ENCODE results near the gene TWF2. TPM values are rescaled to one million over a fixed set of nuclear protein-coding genes. Genes with fewer than 3 reads are reported as not detected.
A peak's percentile ranks its signal among the peaks of the same experiment; 100 is the strongest.

The TWF2 gene
- total and polyA plus RNA-seq, 2 of the 13 experiments (the other 11 are each of a cell fraction or from before 2014, with no cell fraction given), result 45.5 to 108 TPM

DNA sequence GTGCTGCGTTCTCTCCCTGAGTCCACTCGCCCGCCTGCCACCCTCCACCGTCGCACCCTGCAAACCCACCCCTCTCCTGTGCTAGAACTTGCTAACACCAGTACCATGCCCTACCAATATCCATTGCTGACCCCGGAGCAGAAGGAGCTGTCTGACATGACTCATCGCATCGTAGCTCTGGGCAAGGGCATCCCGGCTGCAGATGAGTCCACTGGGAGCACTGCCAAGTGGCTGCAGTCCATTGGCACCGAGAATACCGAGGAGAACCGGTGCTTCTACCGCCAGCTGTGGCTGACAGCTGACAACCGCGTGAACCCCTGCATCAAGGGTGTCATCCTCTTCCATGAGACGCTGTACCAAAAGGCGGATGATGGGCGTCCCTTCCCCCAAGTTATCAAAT, 45.9 kb downstream of the TWF2 start:
- CTCF ChIA-PET (ENCODE audit: low intra/inter-chr PET ratio, low total read pairs), result no interaction called here
- no peak overlapping the region for H3K4me3 ChIP-seq (replicated peaks in 1 of 3; ENCODE audit: insufficient read depth in 1 of 3, low read depth in 2 of 3, low read length in 3 of 3)
- H4K20me1 ChIP-seq (ENCODE audit: insufficient read depth, low read length), result no peaks in the 10 kb centered on the region
- no peaks in the 10 kb centered on the region for H3K9me3 ChIP-seq (ENCODE audit: low read length)
- TF ChIP-seq ZNF263 (CRISPR knock-in tag; IDR thresholded peaks at IDR 0.05) (peak; percentile 76), HNRNPL (IDR thresholded peaks at IDR 0.05; ENCODE audit: low read depth, low read length) (peak; percentile 75; the same call in 1 of the 2 replicates), HIC2 (CRISPR knock-in tag; IDR thresholded peaks at IDR 0.05; ENCODE audit: low read depth) (peak; percentile 39; the same call in 1 of the 2 replicates), IRX3 (CRISPR knock-in tag; IDR thresholded peaks at IDR 0.05; ENCODE audit: borderline replicate concordance, low read depth) (no peak), JUN (CRISPR knock-in tag; IDR thresholded peaks at IDR 0.05) (no peak), FOSL2 (CRISPR knock-in tag; IDR thresholded peaks at IDR 0.05) (peak; percentile 55)
- no peak overlapping the region for H3K27ac ChIP-seq (ENCODE audit: extremely low read length, insufficient read depth, low read length)
- intact Hi-C loops (cut with micrococcal nuclease; ENCODE audit: unreplicated experiment), result no loop called here
- whole genome bisulfite sequencing (ENCODE audit: low lambda C conversion rate), result 83% methylated on average over 9 of the region's 18 CpGs
- in situ Hi-C loops (cut with HindIII; ENCODE audit: extremely low pct_ligation_motif_present, low pct_unique_long_range_greater_than_20kb), result no loop called here
- peaks cover 48% of the 10 kb centered on the region for H3K4me1 ChIP-seq (ENCODE audit: insufficient read depth, low read length)
- no peak for FAIRE-seq
- H3K9ac ChIP-seq (ENCODE audit: insufficient read depth, low read depth, low read length), result no peak overlapping the region
- no peaks in the 10 kb centered on the region for H3K36me3 ChIP-seq (replicated peaks in 1 of 2; ENCODE audit: control insufficient read depth in 1 of 2, insufficient read depth in 2 of 2, low read length in 2 of 2)
- no TSS peak for BruUV-seq (replicated peaks)
- no peak overlapping the region for H3K4me2 ChIP-seq (ENCODE audit: low read depth, low read length)
- POLR2A ChIA-PET, result no interaction called here
- DNase-seq (ENCODE audit: low spot score), result no peak
- H3K79me2 ChIP-seq (ENCODE audit: insufficient read depth, low read length), result no peaks in the 10 kb centered on the region
- ATAC-seq, result no peak
- H3K27me3 ChIP-seq (ENCODE audit: control insufficient read depth in 1 of 2, insufficient read depth in 2 of 2, low read length in 2 of 2), result peaks cover 0 to 8% of the 10 kb centered on the region in 2 experiments; a peak in 1 of 5 replicates
- H2AFZ ChIP-seq (ENCODE audit: low read length), result no peak overlapping the region

GRCh38 chr3:52191663-52192062, 47.3 kb downstream of the TWF2 start:
- Histone ChIP-seq H3K9ac (ENCODE audit: insufficient read depth, low read depth, low read length) (no peak overlapping the region), H3K36me3 (replicated peaks in 1 of 2; ENCODE audit: control insufficient read depth in 1 of 2, insufficient read depth in 2 of 2, low read length in 2 of 2) (no peaks in the 10 kb centered on the region), H3K9me3 (ENCODE audit: low read length) (no peaks in the 10 kb centered on the region), H3K4me3 (replicated peaks in 1 of 3; ENCODE audit: insufficient read depth in 1 of 3, low read depth in 2 of 3, low read length in 3 of 3) (no peak overlapping the region), H3K79me2 (ENCODE audit: insufficient read depth, low read length) (no peaks in the 10 kb centered on the region), H3K27ac (ENCODE audit: extremely low read length, insufficient read depth, low read length) (no peak overlapping the region), H3K27me3 (ENCODE audit: control insufficient read depth in 1 of 2, insufficient read depth in 2 of 2, low read length in 2 of 2) (peaks cover 0 to 8% of the 10 kb centered on the region in 2 experiments; a peak in 1 of 5 replicates), H4K20me1 (ENCODE audit: insufficient read depth, low read length) (no peaks in the 10 kb centered on the region), H2AFZ (ENCODE audit: low read length) (no peak overlapping the region), H3K4me1 (ENCODE audit: insufficient read depth, low read length) (peaks cover 51% of the 10 kb centered on the region), H3K4me2 (ENCODE audit: low read depth, low read length) (no peak overlapping the region)
- ATAC-seq (no peak), FAIRE-seq (no peak), DNase-seq (ENCODE audit: low spot score) (no peak)
- in situ Hi-C loops (cut with HindIII; ENCODE audit: extremely low pct_ligation_motif_present, low pct_unique_long_range_greater_than_20kb), result no loop called here
- BruUV-seq (replicated peaks), result no TSS peak
- CTCF ChIA-PET (ENCODE audit: low intra/inter-chr PET ratio, low total read pairs), result no interaction called here
- TF ChIP-seq GPN1 (CRISPR knock-in tag; IDR thresholded peaks at IDR 0.05; ENCODE audit: borderline replicate concordance), result no peak
- 23% methylated on average over 4 of the region's 4 CpGs for WGBS (ENCODE audit: low lambda C conversion rate)
- intact Hi-C loops (cut with micrococcal nuclease; ENCODE audit: unreplicated experiment), result no loop called here
- POLR2A ChIA-PET, result interaction anchor here (1.6 kb wide), 1 partner anchor 10 kb away, joined by 3 read pairs; no protein-coding TSS in a partner anchor
